Measurements from ENCODE around the gene LIM2. TPM values are rescaled to one million over a fixed set of nuclear protein-coding genes. Genes with fewer than 3 reads are reported as not detected.

LIM2 gene
- total and polyA plus RNA-seq, 2 of the 8 experiments (the other 6 are each of a cell fraction or from before 2014, with no cell fraction given): not detected

- no peaks in the 10 kb centered on the region for H3K79me1 ChIP-seq (ENCODE audit: low read depth, low read length)
- H3K18ac ChIP-seq (ENCODE audit: extremely low read depth, low read length): no peak overlapping the region
- H2AFZ ChIP-seq (ENCODE audit: low read length): no peak overlapping the region
- no peak overlapping the region for H3K4ac ChIP-seq (replicated peaks; ENCODE audit: insufficient read length, low read depth, low read length)
- ChIA-PET CTCF (ENCODE audit: partially characterized antibody) (interaction anchor here (0.9 to 6.8 kb wide), 4 partner anchors 13 to 156 kb away, joined by 3 to 44 read pairs (median 4); no protein-coding TSS in a partner anchor), POLR2A (ENCODE audit: partially characterized antibody) (no interaction called here)
- no peak overlapping the region for H2AK5ac ChIP-seq (ENCODE audit: low read depth, low read length)
- H3K79me2 ChIP-seq (ENCODE audit: control insufficient read depth in 1 of 2, insufficient read depth in 2 of 2, low read length in 2 of 2): no peaks in the 10 kb centered on the region
- no peak for TF ChIP-seq YY1 (IDR thresholded peaks at IDR 0.05; ENCODE audit: low read depth, low read length)
- no peak for TF ChIP-seq TCF12 (IDR thresholded peaks at IDR 0.05; ENCODE audit: low read depth, low read length)
- TF ChIP-seq CHD1 (IDR thresholded peaks at IDR 0.05; ENCODE audit: low read depth, low read length): no peak
- TF ChIP-seq CBX5 (IDR thresholded peaks at IDR 0.05; ENCODE audit: low read depth, low read length): no peak
- TF ChIP-seq GABPA (IDR thresholded peaks at IDR 0.05; ENCODE audit: borderline replicate concordance, insufficient read depth, low read length): no peak
- no peak for TF ChIP-seq SRF (IDR thresholded peaks at IDR 0.05; ENCODE audit: low read depth, low read length)
- TF ChIP-seq, protein P1, sequence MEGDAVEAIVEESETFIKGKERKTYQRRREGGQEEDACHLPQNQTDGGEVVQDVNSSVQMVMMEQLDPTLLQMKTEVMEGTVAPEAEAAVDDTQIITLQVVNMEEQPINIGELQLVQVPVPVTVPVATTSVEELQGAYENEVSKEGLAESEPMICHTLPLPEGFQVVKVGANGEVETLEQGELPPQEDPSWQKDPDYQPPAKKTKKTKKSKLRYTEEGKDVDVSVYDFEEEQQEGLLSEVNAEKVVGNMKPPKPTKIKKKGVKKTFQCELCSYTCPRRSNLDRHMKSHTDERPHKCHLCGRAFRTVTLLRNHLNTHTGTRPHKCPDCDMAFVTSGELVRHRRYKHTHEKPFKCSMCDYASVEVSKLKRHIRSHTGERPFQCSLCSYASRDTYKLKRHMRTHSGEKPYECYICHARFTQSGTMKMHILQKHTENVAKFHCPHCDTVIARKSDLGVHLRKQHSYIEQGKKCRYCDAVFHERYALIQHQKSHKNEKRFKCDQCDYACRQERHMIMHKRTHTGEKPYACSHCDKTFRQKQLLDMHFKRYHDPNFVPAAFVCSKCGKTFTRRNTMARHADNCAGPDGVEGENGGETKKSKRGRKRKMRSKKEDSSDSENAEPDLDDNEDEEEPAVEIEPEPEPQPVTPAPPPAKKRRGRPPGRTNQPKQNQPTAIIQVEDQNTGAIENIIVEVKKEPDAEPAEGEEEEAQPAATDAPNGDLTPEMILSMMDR (IDR thresholded peaks at IDR 0.05; ENCODE audit: control extremely low read depth in 1 of 3, insufficient read depth in 1 of 3, low read depth in 1 of 3, low read length in 3 of 3): no peak
- no peak for TF ChIP-seq CREB1 (IDR thresholded peaks at IDR 0.05)
- TF ChIP-seq SIX5 (IDR thresholded peaks at IDR 0.05; ENCODE audit: low read depth, low read length): no peak
- TF ChIP-seq RBBP5 (IDR thresholded peaks at IDR 0.05; ENCODE audit: borderline replicate concordance, low read depth, low read length): no peak
- no peak for TF ChIP-seq JUN (IDR thresholded peaks at IDR 0.05; ENCODE audit: low read depth, low read length)
- no peak for TF ChIP-seq RAD21 (IDR thresholded peaks at IDR 0.05 in 1 of 2, conservative IDR thresholded peaks at IDR 0.05 in 1 of 2; ENCODE audit: low read depth in 2 of 2, low read length in 2 of 2)
- no peak overlapping the region for H2BK12ac ChIP-seq (ENCODE audit: low read depth, low read length)
- H3K56ac ChIP-seq (replicated peaks; ENCODE audit: insufficient read length, low read depth, low read length): no peak overlapping the region
- DNase-seq (ENCODE audit: low read depth in 1 of 2, low spot score in 2 of 2) (no peak), FAIRE-seq (no peak)
- no peak overlapping the region for H3K4me2 ChIP-seq (ENCODE audit: insufficient read depth in 1 of 2, low read depth in 2 of 2, low read length in 2 of 2)
- no peaks in the 10 kb centered on the region for H3K23me2 ChIP-seq (ENCODE audit: low read depth, low read length)
- no peaks in the 10 kb centered on the region for H3K9me3 ChIP-seq (ENCODE audit: insufficient read depth in 2 of 2, low read depth in 1 of 2, low read length in 1 of 2)
- H3K9ac ChIP-seq (replicated peaks in 1 of 4; ENCODE audit: extremely low read depth in 1 of 4, low read depth in 3 of 4, low read length in 3 of 4): no peak overlapping the region
- H3K27me3 ChIP-seq (replicated peaks in 1 of 4; ENCODE audit: control insufficient read depth in 3 of 4, extremely low read depth in 1 of 4, insufficient read depth in 3 of 4, low read length in 3 of 4): no peaks in the 10 kb centered on the region; a peak in 1 of 7 replicates
- no peak overlapping the region for H4K91ac ChIP-seq (replicated peaks; ENCODE audit: insufficient read length, low read length)
- H4K8ac ChIP-seq (ENCODE audit: extremely low read depth, insufficient read depth, low read length): no peak overlapping the region
- no peaks in the 10 kb centered on the region for H3K36me3 ChIP-seq (ENCODE audit: control insufficient read depth in 2 of 4, insufficient read depth in 4 of 4, low read length in 3 of 4)
- H2BK120ac ChIP-seq (replicated peaks; ENCODE audit: low read depth, low read length): no peak overlapping the region
- no peaks in the 10 kb centered on the region for H4K20me1 ChIP-seq (replicated peaks in 1 of 2; ENCODE audit: control insufficient read depth in 1 of 2, insufficient read depth in 2 of 2, low read length in 2 of 2)
- no peak overlapping the region for H4K5ac ChIP-seq (ENCODE audit: insufficient read length, low read depth, low read length)
- no peak overlapping the region for H2BK20ac ChIP-seq (ENCODE audit: low read length)
- no peaks in the 10 kb centered on the region for H3K4me1 ChIP-seq (replicated peaks in 1 of 4; ENCODE audit: control insufficient read depth in 3 of 4, insufficient read depth in 4 of 4, low read length in 3 of 4)
- no peak overlapping the region for H2BK5ac ChIP-seq (ENCODE audit: low read depth, low read length)
- no peak overlapping the region for H3K4me3 ChIP-seq (ENCODE audit: extremely low read depth in 1 of 4, insufficient read depth in 2 of 4, low read depth in 3 of 4, low read length in 4 of 4)
- H3K14ac ChIP-seq (ENCODE audit: insufficient read length): no peak overlapping the region
- H3K23ac ChIP-seq (ENCODE audit: insufficient read length): no peak overlapping the region
- H2BK15ac ChIP-seq (ENCODE audit: low read length): no peak overlapping the region
- H3K27ac ChIP-seq (ENCODE audit: low read depth, low read length): no peak overlapping the region
- 100% methylated on average over 1 of the region's 1 CpG; no CpG with 5 or more reads in 1 of the 2 experiments for WGBS, 2 experiments (ENCODE audit: extremely low coverage in 1 of 2, insufficient coverage in 1 of 2, insufficient read length in 1 of 2, insufficient replicate concordance in 2 of 2, low coverage in 1 of 2, low lambda C conversion rate in 2 of 2, missing lambda C conversion rate in 1 of 2)
Observed at GRCh38 chr19:51434456-51434855, 46.7 kb upstream of the LIM2 start.

All from H1 (cell line).